H9 (cell line): ENCODE results near the gene HS3ST4. TPM values are rescaled to one million over a fixed set of nuclear protein-coding genes. Genes with fewer than 3 reads are reported as not detected.

Experiments
- DNase-seq: peaks from one replicate; pipeline ENCODE4 v3.0.0-alpha.2; 2017
- H2AFZ ChIP-seq: one replicate; pipeline ENCODE4 v1.6.1; 2013; ENCODE audit warnings: mild to moderate bottlenecking, low read length, control low read depth, moderate library complexity
- H2AK5ac ChIP-seq: 2 replicates; pipeline ENCODE4 v1.6.1; 2013; ENCODE audit warnings: low read length, control low read depth, mixed read lengths; ENCODE audit not compliant: insufficient read length
- H2BK120ac ChIP-seq: one replicate; pipeline ENCODE4 v1.6.1; 2013; ENCODE audit warnings: low read depth, mild to moderate bottlenecking, low read length, control low read depth, inconsistent platforms; ENCODE audit not compliant: poor library complexity, severe bottlenecking
- H2BK12ac ChIP-seq: 2 replicates; pipeline ENCODE4 v1.6.1; 2013; ENCODE audit warnings: low read length, control low read depth, mixed read lengths, low read depth; ENCODE audit not compliant: insufficient read length
- H2BK15ac ChIP-seq: 2 replicates; pipeline ENCODE4 v1.6.1; 2013; ENCODE audit warnings: low read depth, low read length, control low read depth
- H2BK20ac ChIP-seq: one replicate; pipeline ENCODE4 v1.6.1; 2013; ENCODE audit warnings: low read depth, mild to moderate bottlenecking, low read length, control low read depth, inconsistent platforms; ENCODE audit not compliant: poor library complexity, severe bottlenecking
- H2BK5ac ChIP-seq: 2 replicates; pipeline ENCODE4 v1.6.1; 2013; ENCODE audit warnings: low read length, control low read depth, mixed read lengths; ENCODE audit not compliant: insufficient read length
- H3K14ac ChIP-seq: 2 replicates; pipeline ENCODE4 v1.6.1; 2013; ENCODE audit warnings: low read length, control low read depth; ENCODE audit not compliant: insufficient read depth
- H3K18ac ChIP-seq: 2 replicates; pipeline ENCODE4 v1.6.1; 2013; ENCODE audit warnings: low read depth, mild to moderate bottlenecking, mixed read lengths, low read length, control low read depth; ENCODE audit not compliant: insufficient read length
- H3K23ac ChIP-seq: 2 replicates; pipeline ENCODE4 v1.6.1; 2013; ENCODE audit warnings: low read length, control low read depth, mixed read lengths, low read depth; ENCODE audit not compliant: insufficient read length
- H3K23me2 ChIP-seq: 2 replicates; pipeline ENCODE4 v1.6.1; 2013; ENCODE audit warnings: low read depth, mild to moderate bottlenecking, mixed read lengths, low read length, control low read depth; ENCODE audit not compliant: insufficient read length, poor library complexity, severe bottlenecking
- H3K27ac ChIP-seq: 2 replicates; pipeline ENCODE4 v1.5.1; 2013; ENCODE audit warnings: low read length, control low read depth, mixed read lengths, low read depth; ENCODE audit not compliant: insufficient read length
- H3K27me3 ChIP-seq: 2 replicates; pipeline ENCODE4 v1.6.1; 2013; ENCODE audit warnings: low read length, control low read depth, inconsistent platforms; ENCODE audit not compliant: insufficient read depth
- H3K4ac ChIP-seq: 2 replicates; pipeline ENCODE4 v1.6.1; 2013; ENCODE audit warnings: low read depth, mild to moderate bottlenecking, control low read depth, inconsistent platforms, low read length, moderate library complexity
- H3K4me1 ChIP-seq: 2 replicates; pipeline ENCODE4 v1.6.1; 2013; ENCODE audit warnings: low read length, control low read depth, inconsistent platforms; ENCODE audit not compliant: insufficient read depth
- H3K4me2 ChIP-seq: 2 replicates; pipeline ENCODE4 v1.6.1; 2013; ENCODE audit warnings: low read length, control low read depth, mixed read lengths; ENCODE audit not compliant: insufficient read length, insufficient read depth
- H3K56ac ChIP-seq: 2 replicates; pipeline ENCODE4 v1.6.1; 2013; ENCODE audit warnings: low read depth, mild to moderate bottlenecking, mixed read lengths, low read length, control low read depth; ENCODE audit not compliant: insufficient read length
- H3K79me1 ChIP-seq: 2 replicates; pipeline ENCODE4 v1.6.1; 2013; ENCODE audit warnings: low read depth, mild to moderate bottlenecking, moderate library complexity, low read length, control low read depth, inconsistent platforms; ENCODE audit not compliant: insufficient read depth, poor library complexity, severe bottlenecking
- H3K79me2 ChIP-seq: 2 replicates; pipeline ENCODE4 v1.6.1; 2013; ENCODE audit warnings: low read length, control low read depth, inconsistent platforms; ENCODE audit not compliant: insufficient read depth
- H3K9ac ChIP-seq: 2 replicates; pipeline ENCODE4 v1.6.1; 2013; ENCODE audit warnings: low read length, control low read depth, mixed read lengths; ENCODE audit not compliant: insufficient read length; ENCODE audit errors: extremely low read depth
- H3K9me3 ChIP-seq: one replicate; pipeline ENCODE4 v1.6.1; 2013; ENCODE audit warnings: low read depth, low read length, inconsistent platforms; ENCODE audit not compliant: control insufficient read depth
- H3T11ph ChIP-seq: one replicate; pipeline ENCODE4 v1.6.1; 2013; ENCODE audit warnings: mild to moderate bottlenecking, low read length, control low read depth, inconsistent platforms
- H4K20me1 ChIP-seq: one replicate; pipeline ENCODE4 v1.6.1; 2013; ENCODE audit not compliant: control insufficient read depth, insufficient read length, insufficient read depth
- H4K5ac ChIP-seq: 2 replicates; pipeline ENCODE4 v1.6.1; 2013; ENCODE audit warnings: low read depth, mild to moderate bottlenecking, mixed read lengths, low read length, control low read depth; ENCODE audit not compliant: insufficient read length
- H4K8ac ChIP-seq: replicated peaks from 2 replicates; pipeline ENCODE4 v1.6.1; 2013; ENCODE audit warnings: low read length, control low read depth, mixed read lengths, low read depth; ENCODE audit not compliant: insufficient read length
- H4K91ac ChIP-seq: 2 replicates; pipeline ENCODE4 v1.6.1; 2013; ENCODE audit warnings: low read depth, mild to moderate bottlenecking, moderate library complexity, mixed read lengths, low read length, control low read depth; ENCODE audit not compliant: insufficient read length
- H3K27ac Mint-ChIP-seq, 3 experiments: 2 replicates in 2 of 3; 3 replicates in 1 of 3; pipeline ENCODE4 v1.8.0; 2020 to 2021; ENCODE audit warnings: mixed read lengths in 3 of 3, mild to moderate bottlenecking in 1 of 3, moderate library complexity in 1 of 3
- H3K27me3 Mint-ChIP-seq: 2 replicates; pipeline ENCODE4 v1.8.0; 2021; ENCODE audit warnings: low read depth, mild to moderate bottlenecking, moderate library complexity, mixed read lengths
- H3K36me3 Mint-ChIP-seq, 3 experiments: 2 replicates in 2 of 3; 3 replicates in 1 of 3; pipeline ENCODE4 v1.8.0; 2020 to 2021; ENCODE audit warnings: low read depth in 3 of 3, mixed read lengths in 3 of 3; ENCODE audit not compliant: insufficient read depth in 1 of 3
- H3K4me1 Mint-ChIP-seq, 2 experiments: 2 replicates each; pipeline ENCODE4 v1.8.0; 2020; ENCODE audit warnings: mixed read lengths in 2 of 2
- H3K4me3 Mint-ChIP-seq, 2 experiments: 2 replicates in 1 of 2; 3 replicates in 1 of 2; pipeline ENCODE4 v1.8.0; 2020 to 2021; ENCODE audit warnings: mild to moderate bottlenecking in 2 of 2, mixed read lengths in 2 of 2, moderate library complexity in 1 of 2
- H3K9me3 Mint-ChIP-seq, 2 experiments: 2 replicates in 1 of 2; 3 replicates in 1 of 2; pipeline ENCODE4 v1.8.0; 2020; ENCODE audit warnings: mild to moderate bottlenecking in 2 of 2, mixed read lengths in 2 of 2, moderate library complexity in 1 of 2
- WGBS: extraction: QIAGEN DNeasy Blood & Tissue Kit; methylation state at CpG from one replicate; pipeline ENCODE4 v1.1.7; 2013; ENCODE audit warnings: missing lambda C conversion rate, low lambda C conversion rate, mixed read lengths; ENCODE audit not compliant: insufficient read length; ENCODE audit errors: extremely low coverage; 5-methylcytosine and 5-hydroxymethylcytosine counted together
- total RNA-seq: library from RNA; stranded (reverse); gene quantifications from 2 replicates; pipeline ENCODE4 v1.2.1, GENCODE V29; 2021
- TF ChIP-seq, protein P1 (sequence below): fragments of 200-600 bp; sonication (generic); conservative IDR thresholded peaks from 3 replicates; pipeline ENCODE4 v1.8.0; 2021; ENCODE audit warnings: antibody characterized with exemption, mild to moderate bottlenecking

Gene HS3ST4
- total RNA-seq, 1 experiment from 2014 or later = 1.7 TPM

DNA sequence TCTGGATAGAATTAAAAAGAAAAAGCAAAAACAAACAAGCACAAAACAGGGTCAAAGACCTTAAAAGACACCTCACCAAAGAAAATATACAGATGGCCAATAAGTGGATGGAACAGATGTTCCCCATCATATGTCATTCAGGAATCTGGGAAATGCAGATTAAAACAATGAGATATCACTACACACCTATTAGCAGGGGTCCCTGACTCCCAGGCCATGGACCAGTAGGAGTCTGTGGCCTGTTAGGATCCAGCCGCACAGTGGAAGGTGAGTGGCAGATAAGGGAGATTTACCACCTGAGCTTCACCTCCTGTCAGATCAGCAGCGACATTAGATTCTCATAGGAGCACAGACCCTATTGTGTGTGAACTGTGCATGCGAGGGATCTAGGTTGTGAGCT lies 167.9 kb downstream of the HS3ST4 start:
- Mint-ChIP-seq H3K9me3 (peaks cover 3 to 4% of the 10 kb centered on the region in 2 experiments; a peak in 3 of 5 replicates), H3K27me3 (no peaks in the 10 kb centered on the region), H3K4me3 (no peak overlapping the region), H3K36me3 (peaks cover 0 to 15% (median 0%) of the 10 kb centered on the region in 3 experiments; a peak in 2 of 7 replicates), H3K4me1 (peaks cover 32 to 35% of the 10 kb centered on the region in 2 experiments), H3K27ac (no peak overlapping the region)
- Histone ChIP-seq H2AFZ (no peak overlapping the region), H3K4ac (no peak overlapping the region), H3K79me2 (no peaks in the 10 kb centered on the region), H3K9ac (no peak overlapping the region), H4K8ac (no peak overlapping the region), H2BK15ac (no peak overlapping the region), H2BK120ac (no peak overlapping the region), H4K5ac (no peak overlapping the region), H3K14ac (no peak overlapping the region), H2BK12ac (no peak overlapping the region), H3K9me3 (no peaks in the 10 kb centered on the region), H3K79me1 (no peaks in the 10 kb centered on the region), H3K27ac (no peak overlapping the region), H4K20me1 (no peaks in the 10 kb centered on the region), H2AK5ac (no peak overlapping the region), H4K91ac (no peak overlapping the region), H3K23me2 (no peaks in the 10 kb centered on the region), H3K18ac (no peak overlapping the region), H3T11ph (no peak overlapping the region), H3K56ac (no peak overlapping the region), H3K4me1 (peaks cover 11% of the 10 kb centered on the region), H2BK5ac (no peak overlapping the region), H3K27me3 (no peaks in the 10 kb centered on the region), H3K23ac (no peak overlapping the region), H2BK20ac (no peak overlapping the region), H3K4me2 (no peak overlapping the region)
- no peak for DNase-seq
- no CpG with 5 or more reads among the region's 3 CpGs for WGBS
- TF ChIP-seq, protein P1, sequence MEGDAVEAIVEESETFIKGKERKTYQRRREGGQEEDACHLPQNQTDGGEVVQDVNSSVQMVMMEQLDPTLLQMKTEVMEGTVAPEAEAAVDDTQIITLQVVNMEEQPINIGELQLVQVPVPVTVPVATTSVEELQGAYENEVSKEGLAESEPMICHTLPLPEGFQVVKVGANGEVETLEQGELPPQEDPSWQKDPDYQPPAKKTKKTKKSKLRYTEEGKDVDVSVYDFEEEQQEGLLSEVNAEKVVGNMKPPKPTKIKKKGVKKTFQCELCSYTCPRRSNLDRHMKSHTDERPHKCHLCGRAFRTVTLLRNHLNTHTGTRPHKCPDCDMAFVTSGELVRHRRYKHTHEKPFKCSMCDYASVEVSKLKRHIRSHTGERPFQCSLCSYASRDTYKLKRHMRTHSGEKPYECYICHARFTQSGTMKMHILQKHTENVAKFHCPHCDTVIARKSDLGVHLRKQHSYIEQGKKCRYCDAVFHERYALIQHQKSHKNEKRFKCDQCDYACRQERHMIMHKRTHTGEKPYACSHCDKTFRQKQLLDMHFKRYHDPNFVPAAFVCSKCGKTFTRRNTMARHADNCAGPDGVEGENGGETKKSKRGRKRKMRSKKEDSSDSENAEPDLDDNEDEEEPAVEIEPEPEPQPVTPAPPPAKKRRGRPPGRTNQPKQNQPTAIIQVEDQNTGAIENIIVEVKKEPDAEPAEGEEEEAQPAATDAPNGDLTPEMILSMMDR = no peak
